Mammary epithelial cell (primary cell): Measurements from ENCODE around the gene ADGRD2.

Source experiments
- EZH2 ChIP-seq: IDR thresholded peaks from 2 replicates; pipeline ENCODE4 v1.6.1; 2012; ENCODE audit warnings: low read length, inconsistent platforms, borderline replicate concordance
- TF ChIP-seq, protein P1 (sequence below), 2 donors: IDR thresholded peaks in 1 of 2; conservative IDR thresholded peaks in 1 of 2; 2 replicates each; pipeline ENCODE4 v1.5.1; 2011 to 2012; ENCODE audit warnings: inconsistent platforms in 2 of 2, low read length in 2 of 2, mild to moderate bottlenecking in 2 of 2, control low read depth in 1 of 2, low read depth in 1 of 2; ENCODE audit not compliant: insufficient read depth in 1 of 2; ENCODE audit errors: extremely low read depth in 1 of 2

DNA sequence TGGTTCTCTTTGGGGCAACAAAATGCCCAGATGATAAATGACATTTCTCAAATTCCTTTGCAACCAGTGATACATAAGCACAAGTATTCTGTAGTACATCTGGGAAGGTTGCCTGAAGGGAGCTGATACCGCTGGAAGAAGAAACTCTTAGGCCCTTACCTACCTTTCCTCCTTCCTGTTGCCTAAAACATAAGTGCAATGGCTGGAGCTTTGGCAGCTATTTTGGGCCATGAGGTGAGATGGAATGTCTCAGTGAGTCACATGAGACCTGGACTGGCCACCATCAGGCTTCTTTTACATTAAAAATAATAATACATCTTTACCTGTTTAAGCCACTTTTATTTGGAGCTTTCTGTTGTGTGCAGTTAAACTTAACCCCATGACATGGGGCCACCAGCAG is 11.2 kb upstream of the ADGRD2 start:
- TF ChIP-seq, protein P1, sequence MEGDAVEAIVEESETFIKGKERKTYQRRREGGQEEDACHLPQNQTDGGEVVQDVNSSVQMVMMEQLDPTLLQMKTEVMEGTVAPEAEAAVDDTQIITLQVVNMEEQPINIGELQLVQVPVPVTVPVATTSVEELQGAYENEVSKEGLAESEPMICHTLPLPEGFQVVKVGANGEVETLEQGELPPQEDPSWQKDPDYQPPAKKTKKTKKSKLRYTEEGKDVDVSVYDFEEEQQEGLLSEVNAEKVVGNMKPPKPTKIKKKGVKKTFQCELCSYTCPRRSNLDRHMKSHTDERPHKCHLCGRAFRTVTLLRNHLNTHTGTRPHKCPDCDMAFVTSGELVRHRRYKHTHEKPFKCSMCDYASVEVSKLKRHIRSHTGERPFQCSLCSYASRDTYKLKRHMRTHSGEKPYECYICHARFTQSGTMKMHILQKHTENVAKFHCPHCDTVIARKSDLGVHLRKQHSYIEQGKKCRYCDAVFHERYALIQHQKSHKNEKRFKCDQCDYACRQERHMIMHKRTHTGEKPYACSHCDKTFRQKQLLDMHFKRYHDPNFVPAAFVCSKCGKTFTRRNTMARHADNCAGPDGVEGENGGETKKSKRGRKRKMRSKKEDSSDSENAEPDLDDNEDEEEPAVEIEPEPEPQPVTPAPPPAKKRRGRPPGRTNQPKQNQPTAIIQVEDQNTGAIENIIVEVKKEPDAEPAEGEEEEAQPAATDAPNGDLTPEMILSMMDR (conservative IDR thresholded peaks at IDR 0.05 in 1 of 2, IDR thresholded peaks at IDR 0.05 in 1 of 2; ENCODE audit: extremely low read depth in 1 of 2, insufficient read depth in 1 of 2, low read depth in 1 of 2, low read length in 2 of 2): no peak
- no peak for TF ChIP-seq EZH2
